H1 (cell line): ENCODE results near the gene PTGIR.

Experiments
- CHD2 ChIP-seq: IDR thresholded peaks from 2 replicates; pipeline ENCODE4 v1.6.1; 2012; ENCODE audit warnings: low read length, improper control_type of control experiment
- CTCF ChIP-seq, 3 experiments: IDR thresholded peaks; 1 replicate in 2 of 3; 2 replicates in 1 of 3; pipeline versions ENCODE4 v1.5.1 to v1.6.1; 2011; ENCODE audit warnings: low read length in 3 of 3, mild to moderate bottlenecking in 3 of 3, inconsistent platforms in 2 of 3, low read depth in 1 of 3, moderate library complexity in 1 of 3; ENCODE audit not compliant: insufficient read depth in 1 of 3; ENCODE audit errors: control extremely low read depth in 1 of 3
- EZH2 ChIP-seq: fragments of 200-600 bp; sonication (generic); IDR thresholded peaks from 2 replicates; pipeline ENCODE4 v1.7.1; 2012; ENCODE audit warnings: low read depth, mild to moderate bottlenecking, moderate library complexity, low read length, inconsistent platforms; ENCODE audit not compliant: severe bottlenecking
- JUN ChIP-seq: IDR thresholded peaks from 2 replicates; pipeline ENCODE4 v1.6.1; 2011; ENCODE audit warnings: low read depth, mild to moderate bottlenecking, improper control_type of control experiment, low read length
- MAFK ChIP-seq: IDR thresholded peaks from 2 replicates; pipeline ENCODE4 v1.6.1; 2012; ENCODE audit warnings: low read depth, mild to moderate bottlenecking, improper control_type of control experiment, low read length
- RFX5 ChIP-seq: IDR thresholded peaks from 2 replicates; pipeline ENCODE4 v1.6.1; 2011; ENCODE audit warnings: low read depth, low read length, improper control_type of control experiment, borderline replicate concordance

- TF ChIP-seq CTCF (IDR thresholded peaks at IDR 0.05; ENCODE audit: control extremely low read depth in 1 of 3, insufficient read depth in 1 of 3, low read depth in 1 of 3, low read length in 3 of 3) (no peak), EZH2 (no peak), MAFK (no peak), CHD2 (no peak), JUN (no peak), RFX5 (no peak)
These were observed 37.0 kb downstream of the PTGIR start for GRCh38 chr19:46587861-46588260.
